ENCODE measurements around the gene PTGES3L. TPM values are rescaled to one million over a fixed set of nuclear protein-coding genes. Genes with fewer than 3 reads are reported as not detected.

PTGES3L gene
- total and polyA plus RNA-seq, 2 of the 13 experiments (the other 11 are each of a cell fraction or from before 2014, with no cell fraction given): 1.2 to 2.9 TPM

DNA sequence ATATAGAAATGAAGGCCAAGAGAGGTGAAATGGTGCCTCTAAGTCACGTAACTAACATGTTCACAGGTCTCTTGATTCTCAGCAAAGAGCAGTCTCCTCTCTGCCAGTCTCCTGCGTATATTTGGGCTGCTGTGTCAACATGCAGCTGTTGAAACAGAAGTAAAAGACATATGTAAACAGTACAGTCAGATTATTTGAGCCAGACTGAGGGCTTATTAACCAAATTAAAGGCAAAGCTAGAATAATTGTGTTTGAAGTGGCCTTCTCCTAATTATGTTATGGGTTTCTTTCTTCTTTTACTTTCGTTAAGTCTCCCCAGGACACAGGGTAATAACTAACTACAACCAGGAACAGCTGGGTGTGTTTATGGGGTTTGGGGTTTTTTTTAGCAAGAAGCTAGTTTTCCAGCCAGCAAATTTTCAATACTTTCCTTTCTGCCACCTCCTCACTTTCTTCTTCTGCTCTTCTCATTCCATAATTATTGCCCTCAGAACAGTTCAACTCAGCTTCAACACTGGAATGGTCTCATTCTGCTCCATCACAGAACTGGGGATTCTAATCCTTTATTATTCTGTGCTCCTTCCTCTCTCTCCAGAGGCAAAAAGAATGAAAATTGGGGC lies 60.9 kb downstream of the PTGES3L start (continued):
- TF ChIP-seq FOXK1 (CRISPR knock-in tag; IDR thresholded peaks at IDR 0.05; ENCODE audit: borderline replicate concordance, low read depth): peak; percentile 83; the same call in 1 of the 2 replicates
- TF ChIP-seq PHF8 (CRISPR knock-in tag; IDR thresholded peaks at IDR 0.05): no peak
- TF ChIP-seq, protein P1, sequence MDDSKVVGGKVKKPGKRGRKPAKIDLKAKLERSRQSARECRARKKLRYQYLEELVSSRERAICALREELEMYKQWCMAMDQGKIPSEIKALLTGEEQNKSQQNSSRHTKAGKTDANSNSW (CRISPR knock-in tag; IDR thresholded peaks at IDR 0.05; ENCODE audit: borderline replicate concordance): no peak
- peak; percentile 66; the same call in 1 of the 2 replicates for TF ChIP-seq RERE (CRISPR knock-in tag; IDR thresholded peaks at IDR 0.05; ENCODE audit: low read depth)
- no peak for TF ChIP-seq PTBP1 (IDR thresholded peaks at IDR 0.05; ENCODE audit: low read depth, low read length, poor library complexity, severe bottlenecking)
- TF ChIP-seq FOXO1 (CRISPR knock-in tag; IDR thresholded peaks at IDR 0.05): peak; percentile 75; the same call in 1 of the 2 replicates
- peak; percentile 67 for TF ChIP-seq FOSL2 (CRISPR knock-in tag; IDR thresholded peaks at IDR 0.05)
- TF ChIP-seq ATF1 (CRISPR knock-in tag; IDR thresholded peaks at IDR 0.05): peak; percentile 33; the same call in 1 of the 2 replicates
- peak; percentile 63 for TF ChIP-seq CEBPG (CRISPR knock-in tag; IDR thresholded peaks at IDR 0.05)
- TF ChIP-seq ZNF205 (CRISPR knock-in tag; IDR thresholded peaks at IDR 0.05): peak; percentile 67; the same call in 1 of the 2 replicates
- no peak for TF ChIP-seq FOXP1 (IDR thresholded peaks at IDR 0.05)
- TF ChIP-seq FOXP1 (CRISPR knock-in tag; IDR thresholded peaks at IDR 0.05): peak; percentile 87
- TF ChIP-seq TAF1 (CRISPR knock-in tag; IDR thresholded peaks at IDR 0.05): no peak
- peak; percentile 68 for TF ChIP-seq BCL6 (CRISPR knock-in tag; IDR thresholded peaks at IDR 0.05)
- 0 out of 2 replicates have a peak, but pooled peaks have one; percentile 43 for TF ChIP-seq MBD4 (IDR thresholded peaks at IDR 0.05; ENCODE audit: borderline replicate concordance, low read length)
- TF ChIP-seq XRCC5 (optimal IDR thresholded peaks at IDR 0.05; ENCODE audit: low read length): no peak
- TF ChIP-seq, protein P2, sequence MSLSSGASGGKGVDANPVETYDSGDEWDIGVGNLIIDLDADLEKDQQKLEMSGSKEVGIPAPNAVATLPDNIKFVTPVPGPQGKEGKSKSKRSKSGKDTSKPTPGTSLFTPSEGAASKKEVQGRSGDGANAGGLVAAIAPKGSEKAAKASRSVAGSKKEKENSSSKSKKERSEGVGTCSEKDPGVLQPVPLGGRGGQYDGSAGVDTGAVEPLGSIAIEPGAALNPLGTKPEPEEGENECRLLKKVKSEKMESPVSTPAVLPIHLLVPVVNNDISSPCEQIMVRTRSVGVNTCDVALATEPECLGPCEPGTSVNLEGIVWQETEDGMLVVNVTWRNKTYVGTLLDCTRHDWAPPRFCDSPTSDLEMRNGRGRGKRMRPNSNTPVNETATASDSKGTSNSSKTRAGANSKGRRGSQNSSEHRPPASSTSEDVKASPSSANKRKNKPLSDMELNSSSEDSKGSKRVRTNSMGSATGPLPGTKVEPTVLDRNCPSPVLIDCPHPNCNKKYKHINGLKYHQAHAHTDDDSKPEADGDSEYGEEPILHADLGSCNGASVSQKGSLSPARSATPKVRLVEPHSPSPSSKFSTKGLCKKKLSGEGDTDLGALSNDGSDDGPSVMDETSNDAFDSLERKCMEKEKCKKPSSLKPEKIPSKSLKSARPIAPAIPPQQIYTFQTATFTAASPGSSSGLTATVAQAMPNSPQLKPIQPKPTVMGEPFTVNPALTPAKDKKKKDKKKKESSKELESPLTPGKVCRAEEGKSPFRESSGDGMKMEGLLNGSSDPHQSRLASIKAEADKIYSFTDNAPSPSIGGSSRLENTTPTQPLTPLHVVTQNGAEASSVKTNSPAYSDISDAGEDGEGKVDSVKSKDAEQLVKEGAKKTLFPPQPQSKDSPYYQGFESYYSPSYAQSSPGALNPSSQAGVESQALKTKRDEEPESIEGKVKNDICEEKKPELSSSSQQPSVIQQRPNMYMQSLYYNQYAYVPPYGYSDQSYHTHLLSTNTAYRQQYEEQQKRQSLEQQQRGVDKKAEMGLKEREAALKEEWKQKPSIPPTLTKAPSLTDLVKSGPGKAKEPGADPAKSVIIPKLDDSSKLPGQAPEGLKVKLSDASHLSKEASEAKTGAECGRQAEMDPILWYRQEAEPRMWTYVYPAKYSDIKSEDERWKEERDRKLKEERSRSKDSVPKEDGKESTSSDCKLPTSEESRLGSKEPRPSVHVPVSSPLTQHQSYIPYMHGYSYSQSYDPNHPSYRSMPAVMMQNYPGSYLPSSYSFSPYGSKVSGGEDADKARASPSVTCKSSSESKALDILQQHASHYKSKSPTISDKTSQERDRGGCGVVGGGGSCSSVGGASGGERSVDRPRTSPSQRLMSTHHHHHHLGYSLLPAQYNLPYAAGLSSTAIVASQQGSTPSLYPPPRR (CRISPR knock-in tag; IDR thresholded peaks at IDR 0.05; ENCODE audit: borderline replicate concordance): peak; percentile 77; the same call in 1 of the 2 replicates
- TF ChIP-seq, protein P3, sequence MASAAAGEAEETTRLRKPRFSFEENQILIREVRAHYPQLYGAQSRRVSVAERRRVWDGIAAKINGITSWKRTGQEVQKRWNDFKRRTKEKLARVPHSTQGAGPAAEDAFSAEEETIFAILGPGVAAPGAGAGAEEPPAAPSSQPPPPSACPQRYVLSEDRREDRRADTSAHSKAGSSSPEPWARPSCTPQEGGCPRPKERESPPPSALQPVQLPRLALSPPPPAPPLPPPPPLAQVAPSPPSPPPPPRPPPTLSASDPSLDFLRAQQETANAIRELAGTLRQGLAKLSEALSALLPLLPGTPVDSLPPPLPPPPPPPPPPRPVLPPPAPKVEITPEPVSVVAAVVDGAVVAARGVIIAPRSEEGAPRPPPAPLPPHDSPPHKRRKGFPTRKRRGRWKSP (CRISPR knock-in tag; IDR thresholded peaks at IDR 0.05): no peak
- TF ChIP-seq ZNF614 (CRISPR knock-in tag; IDR thresholded peaks at IDR 0.05; ENCODE audit: borderline replicate concordance): peak; percentile 64; the same call in 1 of the 2 replicates
- TF ChIP-seq SRSF4 (IDR thresholded peaks at IDR 0.05; ENCODE audit: low read depth, low read length, poor library complexity, severe bottlenecking): no peak

All from HepG2 (cell line).